Measurements from ENCODE around the gene DCLK2.

DCLK2 gene

DNA sequence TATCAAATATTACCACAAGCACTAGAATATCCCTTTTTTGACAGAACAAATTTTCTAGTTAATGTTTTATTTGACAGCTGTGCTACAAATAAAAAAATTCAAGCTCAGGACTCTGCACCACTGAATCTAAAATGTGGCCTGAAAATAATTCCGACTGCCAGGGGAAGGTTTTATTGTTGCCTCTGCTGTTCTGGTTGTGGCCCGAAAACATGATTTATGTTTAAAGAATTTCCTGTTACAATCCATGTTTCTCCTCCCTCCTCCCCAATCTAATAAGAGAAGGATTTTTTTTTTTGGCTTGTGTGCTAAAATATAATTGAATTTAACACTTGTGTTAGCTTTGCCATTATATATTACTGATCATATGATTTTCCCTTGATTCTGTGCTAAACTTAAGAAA is 227.8 kb downstream of the DCLK2 start:
- Histone ChIP-seq H3K4me2 (ENCODE audit: low read length) (no peak overlapping the region), H3K27ac (ENCODE audit: low read length) (no peak overlapping the region), H3K9me3 (ENCODE audit: insufficient read depth, low read length) (no peaks in the 10 kb centered on the region), H3K9ac (ENCODE audit: low read length) (no peak overlapping the region), H3K27me3 (ENCODE audit: low read depth, low read length) (no peaks in the 10 kb centered on the region), H4K20me1 (ENCODE audit: insufficient read depth, low read length) (no peaks in the 10 kb centered on the region), H2AFZ (ENCODE audit: low read depth, low read length) (no peak overlapping the region), H3K79me2 (ENCODE audit: low read length) (no peaks in the 10 kb centered on the region), H3K4me3 (ENCODE audit: low read length) (no peak overlapping the region), H3K4me1 (ENCODE audit: low read length) (peaks cover 11% of the 10 kb centered on the region), H3K36me3 (replicated peaks; ENCODE audit: low read depth, low read length) (no peaks in the 10 kb centered on the region)
- no peak for TF ChIP-seq EZH2phosphoT487 (IDR thresholded peaks at IDR 0.05; ENCODE audit: low read depth)
- TF ChIP-seq, protein P1, sequence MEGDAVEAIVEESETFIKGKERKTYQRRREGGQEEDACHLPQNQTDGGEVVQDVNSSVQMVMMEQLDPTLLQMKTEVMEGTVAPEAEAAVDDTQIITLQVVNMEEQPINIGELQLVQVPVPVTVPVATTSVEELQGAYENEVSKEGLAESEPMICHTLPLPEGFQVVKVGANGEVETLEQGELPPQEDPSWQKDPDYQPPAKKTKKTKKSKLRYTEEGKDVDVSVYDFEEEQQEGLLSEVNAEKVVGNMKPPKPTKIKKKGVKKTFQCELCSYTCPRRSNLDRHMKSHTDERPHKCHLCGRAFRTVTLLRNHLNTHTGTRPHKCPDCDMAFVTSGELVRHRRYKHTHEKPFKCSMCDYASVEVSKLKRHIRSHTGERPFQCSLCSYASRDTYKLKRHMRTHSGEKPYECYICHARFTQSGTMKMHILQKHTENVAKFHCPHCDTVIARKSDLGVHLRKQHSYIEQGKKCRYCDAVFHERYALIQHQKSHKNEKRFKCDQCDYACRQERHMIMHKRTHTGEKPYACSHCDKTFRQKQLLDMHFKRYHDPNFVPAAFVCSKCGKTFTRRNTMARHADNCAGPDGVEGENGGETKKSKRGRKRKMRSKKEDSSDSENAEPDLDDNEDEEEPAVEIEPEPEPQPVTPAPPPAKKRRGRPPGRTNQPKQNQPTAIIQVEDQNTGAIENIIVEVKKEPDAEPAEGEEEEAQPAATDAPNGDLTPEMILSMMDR (IDR thresholded peaks at IDR 0.05; ENCODE audit: low read depth, low read length) = no peak

DNA sequence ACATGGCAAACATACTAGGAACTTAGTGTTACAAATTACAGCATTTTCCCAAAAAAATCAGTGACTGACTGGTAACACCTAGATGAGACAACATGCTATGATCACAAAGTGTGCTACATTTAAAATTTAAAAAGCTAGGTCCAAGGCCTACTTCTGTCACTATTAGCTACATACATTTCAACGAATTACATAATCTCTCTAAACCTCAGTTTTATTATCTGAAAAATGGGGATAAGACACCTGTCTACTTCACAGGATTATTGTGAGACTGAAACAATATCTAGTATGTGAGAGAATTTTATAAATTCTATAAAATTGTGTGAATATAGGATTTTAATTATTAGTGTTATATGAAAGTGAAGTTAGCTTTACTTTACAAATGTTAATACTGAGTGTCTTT is 228.5 kb downstream of the DCLK2 start:
- Histone ChIP-seq H3K4me2 (ENCODE audit: low read length) (no peak overlapping the region), H3K27ac (ENCODE audit: low read length) (no peak overlapping the region), H3K4me3 (ENCODE audit: low read length) (no peak overlapping the region), H3K27me3 (ENCODE audit: low read depth, low read length) (no peaks in the 10 kb centered on the region), H3K4me1 (ENCODE audit: low read length) (peaks cover 5% of the 10 kb centered on the region), H3K9ac (ENCODE audit: low read length) (no peak overlapping the region), H4K20me1 (ENCODE audit: insufficient read depth, low read length) (no peaks in the 10 kb centered on the region), H2AFZ (ENCODE audit: low read depth, low read length) (no peak overlapping the region), H3K9me3 (ENCODE audit: insufficient read depth, low read length) (no peaks in the 10 kb centered on the region), H3K79me2 (ENCODE audit: low read length) (no peaks in the 10 kb centered on the region), H3K36me3 (replicated peaks; ENCODE audit: low read depth, low read length) (no peaks in the 10 kb centered on the region)
- no peak for TF ChIP-seq EZH2phosphoT487 (IDR thresholded peaks at IDR 0.05; ENCODE audit: low read depth)
- TF ChIP-seq, protein P1 (IDR thresholded peaks at IDR 0.05; ENCODE audit: low read depth, low read length) = no peak

Measured in OCI-LY3 (cell line).